ENCODE results near the gene TPD52L2.

The TPD52L2 gene

GRCh38 chr20:63837479-63837878, 27.6 kb upstream of the TPD52L2 start:
- peaks cover 5% of the 10 kb centered on the region for H3K4me1 ChIP-seq (ENCODE audit: control insufficient read depth, low read depth, low read length)
- H4K8ac ChIP-seq (ENCODE audit: low read depth, low read length), result no peak overlapping the region
- no peak overlapping the region for H2BK5ac ChIP-seq (ENCODE audit: low read length)
- no peak overlapping the region for H3K56ac ChIP-seq (ENCODE audit: low read length)
- no peaks in the 10 kb centered on the region for H3K79me1 ChIP-seq (ENCODE audit: low read length)
- H2AK5ac ChIP-seq (ENCODE audit: low read length), result no peak overlapping the region
- H3K9ac ChIP-seq (ENCODE audit: low read length), result no peak overlapping the region
- no peaks in the 10 kb centered on the region for H3K36me3 ChIP-seq (ENCODE audit: control insufficient read depth, insufficient read depth, low read length)
- no peak overlapping the region for H3K4me3 ChIP-seq (ENCODE audit: low read length)
- H3K27ac ChIP-seq (ENCODE audit: low read depth, low read length), result no peak overlapping the region
- H2BK120ac ChIP-seq (ENCODE audit: low read depth, low read length), result no peak overlapping the region
- H2BK15ac ChIP-seq (replicated peaks; ENCODE audit: low read depth), result no peak overlapping the region
- no CpG with 5 or more reads among the region's 8 CpGs for WGBS (ENCODE audit: extremely low coverage, insufficient coverage, low lambda C conversion rate)
- H3K4me2 ChIP-seq (ENCODE audit: low read length), result no peak overlapping the region
- H3K79me2 ChIP-seq (ENCODE audit: control insufficient read depth, insufficient read depth, low read length), result no peaks in the 10 kb centered on the region
- DNase-seq, result no peak
- no peaks in the 10 kb centered on the region for H3K27me3 ChIP-seq (ENCODE audit: insufficient read depth, low read length, poor library complexity)
- no peak overlapping the region for H3K23ac ChIP-seq (ENCODE audit: low read length)
- H3K18ac ChIP-seq (ENCODE audit: low read length), result no peak overlapping the region
- H3K4ac ChIP-seq (ENCODE audit: low read depth, low read length), result no peak overlapping the region
- H4K5ac ChIP-seq (ENCODE audit: low read length), result no peak overlapping the region

DNA sequence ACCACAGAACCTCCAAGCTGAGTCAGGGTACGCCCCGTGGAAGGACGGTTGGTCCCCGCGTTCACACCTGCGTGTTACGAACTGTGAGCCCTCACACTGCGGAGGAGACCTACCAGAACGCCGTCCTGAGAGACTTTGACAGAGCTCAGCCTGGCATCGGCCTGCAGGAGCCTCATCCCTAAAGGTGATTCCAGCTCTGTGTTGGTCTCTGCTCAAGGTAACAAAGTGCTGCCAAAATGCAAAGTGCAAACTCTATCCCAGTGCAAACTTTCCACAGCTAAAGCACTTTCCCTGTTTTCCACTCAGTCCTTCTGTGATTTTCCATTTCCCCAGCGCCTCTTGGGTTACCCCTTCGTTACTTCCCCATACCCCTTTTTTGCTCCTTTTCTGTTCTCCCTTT, 25.4 kb upstream of the TPD52L2 start:
- Histone ChIP-seq H2BK15ac (replicated peaks; ENCODE audit: low read depth) (no peak overlapping the region), H3K79me2 (ENCODE audit: control insufficient read depth, insufficient read depth, low read length) (no peaks in the 10 kb centered on the region), H3K27ac (ENCODE audit: low read depth, low read length) (no peak overlapping the region), H3K27me3 (ENCODE audit: insufficient read depth, low read length, poor library complexity) (no peaks in the 10 kb centered on the region), H2BK120ac (ENCODE audit: low read depth, low read length) (no peak overlapping the region), H3K4me3 (ENCODE audit: low read length) (no peak overlapping the region), H4K5ac (ENCODE audit: low read length) (no peak overlapping the region), H4K8ac (ENCODE audit: low read depth, low read length) (no peak overlapping the region), H3K4me1 (ENCODE audit: control insufficient read depth, low read depth, low read length) (peaks cover 4% of the 10 kb centered on the region), H3K56ac (ENCODE audit: low read length) (no peak overlapping the region), H2AK5ac (ENCODE audit: low read length) (no peak overlapping the region), H3K79me1 (ENCODE audit: low read length) (no peaks in the 10 kb centered on the region), H3K9ac (ENCODE audit: low read length) (no peak overlapping the region), H3K4me2 (ENCODE audit: low read length) (no peak overlapping the region), H3K36me3 (ENCODE audit: control insufficient read depth, insufficient read depth, low read length) (no peaks in the 10 kb centered on the region), H3K18ac (ENCODE audit: low read length) (no peak overlapping the region), H3K23ac (ENCODE audit: low read length) (no peak overlapping the region), H2BK5ac (ENCODE audit: low read length) (no peak overlapping the region), H3K4ac (ENCODE audit: low read depth, low read length) (no peak overlapping the region)
- no CpG with 5 or more reads among the region's 13 CpGs for WGBS (ENCODE audit: extremely low coverage, insufficient coverage, low lambda C conversion rate)
- DNase-seq, result no peak

GRCh38 chr20:63840405-63840828, 24.7 kb upstream of the TPD52L2 start:
- Histone ChIP-seq H4K5ac (ENCODE audit: low read length) (no peak overlapping the region), H3K4me2 (ENCODE audit: low read length) (no peak overlapping the region), H3K4me3 (ENCODE audit: low read length) (no peak overlapping the region), H3K27me3 (ENCODE audit: insufficient read depth, low read length, poor library complexity) (no peaks in the 10 kb centered on the region), H2BK5ac (ENCODE audit: low read length) (no peak overlapping the region), H4K8ac (ENCODE audit: low read depth, low read length) (no peak overlapping the region), H3K4ac (ENCODE audit: low read depth, low read length) (no peak overlapping the region), H3K36me3 (ENCODE audit: control insufficient read depth, insufficient read depth, low read length) (no peaks in the 10 kb centered on the region), H2BK120ac (ENCODE audit: low read depth, low read length) (no peak overlapping the region), H3K23ac (ENCODE audit: low read length) (no peak overlapping the region), H3K79me2 (ENCODE audit: control insufficient read depth, insufficient read depth, low read length) (no peaks in the 10 kb centered on the region), H3K9ac (ENCODE audit: low read length) (no peak overlapping the region), H2BK15ac (replicated peaks; ENCODE audit: low read depth) (no peak overlapping the region), H3K56ac (ENCODE audit: low read length) (peak overlapping the region; percentile 30), H3K79me1 (ENCODE audit: low read length) (no peaks in the 10 kb centered on the region), H3K4me1 (ENCODE audit: control insufficient read depth, low read depth, low read length) (peaks cover under 1% of the 10 kb centered on the region), H3K27ac (ENCODE audit: low read depth, low read length) (no peak overlapping the region), H3K18ac (ENCODE audit: low read length) (no peak overlapping the region), H2AK5ac (ENCODE audit: low read length) (no peak overlapping the region)
- DNase-seq, result no peak
- no CpG with 5 or more reads among the region's 11 CpGs for WGBS (ENCODE audit: extremely low coverage, insufficient coverage, low lambda C conversion rate)

DNA sequence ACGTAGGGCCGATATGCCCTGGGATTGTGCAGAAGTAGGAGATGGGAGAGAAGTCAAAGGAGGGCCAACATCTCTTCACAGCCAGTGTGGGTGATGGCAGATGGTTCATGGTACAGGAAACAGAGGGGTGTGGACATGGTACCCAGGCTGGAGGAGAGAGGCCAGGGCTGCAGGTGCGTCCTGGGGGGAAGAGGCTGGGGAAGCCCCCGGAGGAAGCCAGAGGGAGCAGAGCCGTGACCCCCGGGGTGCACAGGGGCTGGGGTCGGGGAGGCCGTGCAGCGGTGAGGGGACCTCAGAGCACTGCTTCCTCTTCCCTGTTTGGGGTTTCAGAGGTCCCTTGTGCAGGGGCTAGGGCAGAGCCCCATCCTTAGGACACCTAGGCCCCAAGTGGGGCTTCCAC, 22.8 kb upstream of the TPD52L2 start:
- Histone ChIP-seq H2BK5ac (ENCODE audit: low read length) (no peak overlapping the region), H3K23ac (ENCODE audit: low read length) (no peak overlapping the region), H4K8ac (ENCODE audit: low read depth, low read length) (no peak overlapping the region), H3K4me2 (ENCODE audit: low read length) (no peak overlapping the region), H2BK120ac (ENCODE audit: low read depth, low read length) (no peak overlapping the region), H3K27ac (ENCODE audit: low read depth, low read length) (no peak overlapping the region), H3K4me3 (ENCODE audit: low read length) (no peak overlapping the region), H3K79me1 (ENCODE audit: low read length) (no peaks in the 10 kb centered on the region), H3K79me2 (ENCODE audit: control insufficient read depth, insufficient read depth, low read length) (no peaks in the 10 kb centered on the region), H3K9ac (ENCODE audit: low read length) (no peak overlapping the region), H3K56ac (ENCODE audit: low read length) (no peak overlapping the region), H3K27me3 (ENCODE audit: insufficient read depth, low read length, poor library complexity) (no peaks in the 10 kb centered on the region), H3K4me1 (ENCODE audit: control insufficient read depth, low read depth, low read length) (peaks cover 4% of the 10 kb centered on the region), H4K5ac (ENCODE audit: low read length) (no peak overlapping the region), H3K18ac (ENCODE audit: low read length) (no peak overlapping the region), H2BK15ac (replicated peaks; ENCODE audit: low read depth) (no peak overlapping the region), H3K4ac (ENCODE audit: low read depth, low read length) (no peak overlapping the region), H2AK5ac (ENCODE audit: low read length) (no peak overlapping the region), H3K36me3 (ENCODE audit: control insufficient read depth, insufficient read depth, low read length) (no peaks in the 10 kb centered on the region)
- WGBS (ENCODE audit: extremely low coverage, insufficient coverage, low lambda C conversion rate), result no CpG with 5 or more reads among the region's 9 CpGs
- no peak for DNase-seq

GRCh38 chr20:63843222-63843621, 21.8 kb upstream of the TPD52L2 start:
- WGBS (ENCODE audit: extremely low coverage, insufficient coverage, low lambda C conversion rate), result no CpG with 5 or more reads among the region's 12 CpGs

GRCh38 chr20:63843778-63844177, 21.3 kb upstream of the TPD52L2 start:
- no peak overlapping the region for H4K8ac ChIP-seq (ENCODE audit: low read depth, low read length)
- no peaks in the 10 kb centered on the region for H3K79me2 ChIP-seq (ENCODE audit: control insufficient read depth, insufficient read depth, low read length)
- H3K4me1 ChIP-seq (ENCODE audit: control insufficient read depth, low read depth, low read length), result peaks cover 8% of the 10 kb centered on the region
- H3K27me3 ChIP-seq (ENCODE audit: insufficient read depth, low read length, poor library complexity), result no peaks in the 10 kb centered on the region
- no peak overlapping the region for H4K5ac ChIP-seq (ENCODE audit: low read length)
- H3K4ac ChIP-seq (ENCODE audit: low read depth, low read length), result no peak overlapping the region
- H2BK120ac ChIP-seq (ENCODE audit: low read depth, low read length), result no peak overlapping the region
- H3K27ac ChIP-seq (ENCODE audit: low read depth, low read length), result no peak overlapping the region
- no peaks in the 10 kb centered on the region for H3K36me3 ChIP-seq (ENCODE audit: control insufficient read depth, insufficient read depth, low read length)
- no peak overlapping the region for H2BK5ac ChIP-seq (ENCODE audit: low read length)
- no peak overlapping the region for H3K18ac ChIP-seq (ENCODE audit: low read length)
- H3K4me3 ChIP-seq (ENCODE audit: low read length), result no peak overlapping the region
- WGBS (ENCODE audit: extremely low coverage, insufficient coverage, low lambda C conversion rate), result no CpG with 5 or more reads among the region's 16 CpGs
- H3K56ac ChIP-seq (ENCODE audit: low read length), result no peak overlapping the region
- no peak for DNase-seq
- H3K9ac ChIP-seq (ENCODE audit: low read length), result no peak overlapping the region
- no peak overlapping the region for H2AK5ac ChIP-seq (ENCODE audit: low read length)
- no peaks in the 10 kb centered on the region for H3K79me1 ChIP-seq (ENCODE audit: low read length)
- H2BK15ac ChIP-seq (replicated peaks; ENCODE audit: low read depth), result no peak overlapping the region
- no peak overlapping the region for H3K4me2 ChIP-seq (ENCODE audit: low read length)
- H3K23ac ChIP-seq (ENCODE audit: low read length), result no peak overlapping the region

More at GRCh38 chr20:63843222-63843621, 21.8 kb upstream of the TPD52L2 start:
- Histone ChIP-seq H3K4ac (ENCODE audit: low read depth, low read length) (no peak overlapping the region), H4K8ac (ENCODE audit: low read depth, low read length) (no peak overlapping the region), H3K4me1 (ENCODE audit: control insufficient read depth, low read depth, low read length) (peaks cover 6% of the 10 kb centered on the region), H3K36me3 (ENCODE audit: control insufficient read depth, insufficient read depth, low read length) (no peaks in the 10 kb centered on the region), H3K9ac (ENCODE audit: low read length) (no peak overlapping the region), H3K79me2 (ENCODE audit: control insufficient read depth, insufficient read depth, low read length) (no peaks in the 10 kb centered on the region), H2BK15ac (replicated peaks; ENCODE audit: low read depth) (no peak overlapping the region), H3K79me1 (ENCODE audit: low read length) (no peaks in the 10 kb centered on the region), H2AK5ac (ENCODE audit: low read length) (no peak overlapping the region), H3K23ac (ENCODE audit: low read length) (no peak overlapping the region), H3K27me3 (ENCODE audit: insufficient read depth, low read length, poor library complexity) (no peaks in the 10 kb centered on the region), H2BK5ac (ENCODE audit: low read length) (no peak overlapping the region), H4K5ac (ENCODE audit: low read length) (no peak overlapping the region), H3K56ac (ENCODE audit: low read length) (no peak overlapping the region), H2BK120ac (ENCODE audit: low read depth, low read length) (no peak overlapping the region), H3K18ac (ENCODE audit: low read length) (no peak overlapping the region), H3K4me3 (ENCODE audit: low read length) (no peak overlapping the region), H3K4me2 (ENCODE audit: low read length) (no peak overlapping the region), H3K27ac (ENCODE audit: low read depth, low read length) (no peak overlapping the region)
- no peak for DNase-seq

All from mesendoderm (in vitro differentiated cells).